Neural progenitor cell (in vitro differentiated cells): ENCODE measurements around the gene ESPL1. TPM values are rescaled to one million over a fixed set of nuclear protein-coding genes. Genes with fewer than 3 reads are reported as not detected.

Experiments
- DNase-seq: peaks from one replicate; pipeline ENCODE4 v3.0.0-alpha.2; 2016; ENCODE audit warnings: low spot score
- H2AFZ ChIP-seq: fragments of 200-600 bp; sonication (generic); replicated peaks from 2 replicates; pipeline ENCODE4 v1.6.1; 2016; ENCODE audit warnings: antibody characterized with exemption
- H3F3A ChIP-seq: fragments of 200-600 bp; sonication (generic); 2 replicates; pipeline ENCODE4 v1.6.1; 2016; ENCODE audit warnings: antibody characterized with exemption, low read depth
- H3K27ac ChIP-seq: fragments of 200-600 bp; sonication (generic); 2 replicates; pipeline ENCODE4 v1.5.1; 2016; ENCODE audit warnings: mild to moderate bottlenecking
- H3K27me3 ChIP-seq: fragments of 200-600 bp; sonication (generic); 2 replicates; pipeline ENCODE4 v1.6.1; 2016; ENCODE audit warnings: mild to moderate bottlenecking, moderate library complexity
- H3K36me3 ChIP-seq: fragments of 200-600 bp; sonication (generic); 2 replicates; pipeline ENCODE4 v1.5.1; 2016
- H3K4me1 ChIP-seq: fragments of 200-600 bp; sonication (generic); 2 replicates; pipeline ENCODE4 v1.6.1; 2016; ENCODE audit warnings: mixed run types
- H3K4me2 ChIP-seq: fragments of 200-600 bp; sonication (generic); 2 replicates; pipeline ENCODE4 v1.6.1; 2016
- H3K4me3 ChIP-seq: fragments of 200-600 bp; sonication (generic); 2 replicates; pipeline ENCODE4 v1.5.1; 2016
- H3K79me2 ChIP-seq: fragments of 200-600 bp; sonication (generic); 2 replicates; pipeline ENCODE4 v1.6.1; 2016; ENCODE audit warnings: low read depth
- H3K9ac ChIP-seq: fragments of 200-600 bp; sonication (generic); 2 replicates; pipeline ENCODE4 v1.6.1; 2016
- H3K9me3 ChIP-seq: fragments of 200-600 bp; sonication (generic); 2 replicates; pipeline ENCODE4 v1.5.1; 2016; ENCODE audit warnings: low read depth
- H4K20me1 ChIP-seq: fragments of 200-600 bp; sonication (generic); 2 replicates; pipeline ENCODE4 v1.6.1; 2016; ENCODE audit warnings: low read depth
- H3K27ac Mint-ChIP-seq: 3 replicates; pipeline ENCODE4 v1.8.0; 2021; ENCODE audit warnings: mixed read lengths
- H3K27me3 Mint-ChIP-seq: 2 replicates; pipeline ENCODE4 v1.8.0; 2022; ENCODE audit warnings: low read depth, mild to moderate bottlenecking, inconsistent platforms, moderate library complexity, mixed read lengths; ENCODE audit not compliant: insufficient read depth
- H3K36me3 Mint-ChIP-seq: 3 replicates; pipeline ENCODE4 v1.8.0; 2021; ENCODE audit warnings: mixed read lengths
- H3K4me1 Mint-ChIP-seq: 3 replicates; pipeline ENCODE4 v1.8.0; 2021; ENCODE audit warnings: mixed read lengths
- H3K4me3 Mint-ChIP-seq: 3 replicates; pipeline ENCODE4 v1.8.0; 2021; ENCODE audit warnings: mild to moderate bottlenecking, moderate library complexity, mixed read lengths
- H3K9me3 Mint-ChIP-seq: 3 replicates; pipeline ENCODE4 v1.8.0; 2020; ENCODE audit warnings: mixed read lengths
- CTCF ChIP-seq: fragments of 200-600 bp; sonication (generic); IDR thresholded peaks from 2 replicates; pipeline ENCODE4 v1.5.1; 2017; ENCODE audit warnings: antibody characterized with exemption, mild to moderate bottlenecking
- EZH2 ChIP-seq: fragments of 200-600 bp; sonication (generic); IDR thresholded peaks from 2 replicates; pipeline ENCODE4 v1.6.1; 2017; ENCODE audit warnings: antibody characterized with exemption, mild to moderate bottlenecking, moderate library complexity
- EZH2phosphoT487 ChIP-seq: fragments of 200-600 bp; sonication (generic); IDR thresholded peaks from 2 replicates; pipeline ENCODE4 v1.6.1; 2017; ENCODE audit warnings: antibody characterized with exemption
- total RNA-seq: library from RNA; depleted of rRNA; stranded (reverse); fragments of >200 nt; gene quantifications from 2 replicates; pipeline ENCODE4 v1.2.3, GENCODE V29; 2015; ENCODE audit warnings: low replicate concordance

The ESPL1 gene
- total RNA-seq, 1 donor from 2014 or later, result 34.3 TPM

- no peaks in the 10 kb centered on the region for H3K27me3 ChIP-seq
- Mint-ChIP-seq H3K27me3 (peaks cover 7% of the 10 kb centered on the region), H3K36me3 (peaks cover 37% of the 10 kb centered on the region), H3K9me3 (no peaks in the 10 kb centered on the region), H3K4me1 (no peaks in the 10 kb centered on the region), H3K27ac (no peak overlapping the region), H3K4me3 (no peak overlapping the region)
- H3K4me2 ChIP-seq, result no peak overlapping the region
- no peaks in the 10 kb centered on the region for H3F3A ChIP-seq
- H3K4me3 ChIP-seq, result no peak overlapping the region
- TF ChIP-seq EZH2 (no peak), EZH2phosphoT487 (no peak), CTCF (no peak)
- no peaks in the 10 kb centered on the region for H3K4me1 ChIP-seq
- no peaks in the 10 kb centered on the region for H4K20me1 ChIP-seq
- H3K36me3 ChIP-seq, result peaks cover 4% of the 10 kb centered on the region
- H3K27ac ChIP-seq, result no peak overlapping the region
- no peaks in the 10 kb centered on the region for H3K9me3 ChIP-seq
- no peak overlapping the region for H3K9ac ChIP-seq
- H3K79me2 ChIP-seq, result no peaks in the 10 kb centered on the region
- H2AFZ ChIP-seq, result no peak overlapping the region
- no peak for DNase-seq
Observed at GRCh38 chr12:53279283-53279869, 11.3 kb downstream of the ESPL1 start.

GRCh38 chr12:53279888-53280498 lies 11.9 kb downstream of the ESPL1 start:
- peaks cover 34% of the 10 kb centered on the region for H3K36me3 Mint-ChIP-seq
- peaks cover 4% of the 10 kb centered on the region for H3K36me3 ChIP-seq

GRCh38 chr12:53286448-53286847 lies 18.3 kb downstream of the ESPL1 start:
- Mint-ChIP-seq H3K27ac (no peak overlapping the region), H3K36me3 (peaks cover 37% of the 10 kb centered on the region), H3K27me3 (peaks cover 2% of the 10 kb centered on the region), H3K4me3 (no peak overlapping the region), H3K4me1 (peaks cover 2% of the 10 kb centered on the region), H3K9me3 (no peaks in the 10 kb centered on the region)
- H3K27ac ChIP-seq, result no peak overlapping the region
- no peaks in the 10 kb centered on the region for H3K27me3 ChIP-seq
- H3K79me2 ChIP-seq, result no peaks in the 10 kb centered on the region
- H3K4me2 ChIP-seq, result no peak overlapping the region
- no peak overlapping the region for H2AFZ ChIP-seq
- no peaks in the 10 kb centered on the region for H3K36me3 ChIP-seq
- H3F3A ChIP-seq, result no peaks in the 10 kb centered on the region
- TF ChIP-seq EZH2phosphoT487 (no peak), CTCF (no peak), EZH2 (no peak)
- H3K4me3 ChIP-seq, result no peak overlapping the region
- DNase-seq, result no peak
- no peaks in the 10 kb centered on the region for H3K4me1 ChIP-seq
- no peaks in the 10 kb centered on the region for H4K20me1 ChIP-seq
- no peaks in the 10 kb centered on the region for H3K9me3 ChIP-seq
- no peak overlapping the region for H3K9ac ChIP-seq

More at GRCh38 chr12:53279888-53280498, 11.9 kb downstream of the ESPL1 start:
- H3K4me1 ChIP-seq, result no peaks in the 10 kb centered on the region
- Mint-ChIP-seq H3K4me1 (no peaks in the 10 kb centered on the region), H3K4me3 (no peak overlapping the region), H3K27me3 (peaks cover 6% of the 10 kb centered on the region), H3K9me3 (no peaks in the 10 kb centered on the region), H3K27ac (no peak overlapping the region)
- no peak overlapping the region for H2AFZ ChIP-seq
- TF ChIP-seq CTCF (no peak), EZH2phosphoT487 (no peak), EZH2 (no peak)
- H4K20me1 ChIP-seq, result no peaks in the 10 kb centered on the region
- no peak overlapping the region for H3K4me2 ChIP-seq
- no peaks in the 10 kb centered on the region for H3F3A ChIP-seq
- H3K27me3 ChIP-seq, result no peaks in the 10 kb centered on the region
- no peak overlapping the region for H3K27ac ChIP-seq
- no peak for DNase-seq
- no peak overlapping the region for H3K9ac ChIP-seq
- H3K4me3 ChIP-seq, result no peak overlapping the region
- H3K79me2 ChIP-seq, result no peaks in the 10 kb centered on the region
- H3K9me3 ChIP-seq, result no peaks in the 10 kb centered on the region
